K562 (cell line): ENCODE measurements around the gene CDR2L. TPM values are rescaled to one million over a fixed set of nuclear protein-coding genes. Genes with fewer than 3 reads are reported as not detected.

ENCODE experiments used
- ATF7 ChIP-seq: fragments of 450-650 bp; IDR thresholded peaks from 2 replicates; pipeline ENCODE4 v1.7.1; 2014; ENCODE audit warnings: mild to moderate bottlenecking, moderate library complexity
- BHLHE40 ChIP-seq: IDR thresholded peaks from 2 replicates; pipeline ENCODE4 v1.6.1; 2011; ENCODE audit warnings: low read length, improper control_type of control experiment
- CREBBP ChIP-seq: IDR thresholded peaks from one replicate; pipeline ENCODE4 v1.6.1; 2012; ENCODE audit warnings: low read depth, mild to moderate bottlenecking, control low read depth, inconsistent platforms, low read length
- CTCF ChIP-seq, 3 experiments: IDR thresholded peaks in 2 of 3; conservative IDR thresholded peaks in 1 of 3; 2 replicates each; pipeline ENCODE4 v1.5.1; 2011 to 2012; ENCODE audit warnings: low read length in 3 of 3, mild to moderate bottlenecking in 3 of 3, control low read depth in 2 of 3, improper control_type of control experiment in 1 of 3, inconsistent platforms in 1 of 3, low read depth in 1 of 3, mixed read lengths in 1 of 3, moderate library complexity in 1 of 3; ENCODE audit not compliant: insufficient read depth in 2 of 3
- FOXJ2 ChIP-seq: fragments of 200-800 bp; sonication (Bioruptor generic); IDR thresholded peaks from 2 replicates; pipeline ENCODE4 v1.6.1; 2016; ENCODE audit warnings: missing genetic modification characterization, missing compliant biosample characterization
- JUN ChIP-seq, 2 experiments: sonication (generic) in 1 of 2; formaldehyde crosslinking in 1 of 2; IDR thresholded peaks; 2 replicates each; pipeline versions ENCODE4 v1.6.1 to v1.8.0; 2012 to 2022; ENCODE audit warnings: borderline replicate concordance in 2 of 2, mild to moderate bottlenecking in 2 of 2, improper control_type of control experiment in 1 of 2, low read depth in 1 of 2, low read length in 1 of 2, missing genetic modification reagents in 1 of 2
- KAT8 ChIP-seq: fragments of 450-650 bp; IDR thresholded peaks from 2 replicates; pipeline ENCODE4 v1.6.1; 2016; ENCODE audit warnings: low read depth, mild to moderate bottlenecking
- NFXL1 ChIP-seq: fragments of 450-650 bp; formaldehyde crosslinking; IDR thresholded peaks from 2 replicates; pipeline ENCODE4 v1.4.0; 2021; ENCODE audit warnings: mild to moderate bottlenecking
- NR2C2 ChIP-seq, 2 experiments: fragments of 200-800 bp in 1 of 2; sonication (Bioruptor generic) in 1 of 2; sonication (generic) in 1 of 2; formaldehyde crosslinking in 1 of 2; IDR thresholded peaks; 2 replicates each; pipeline versions ENCODE4 v1.6.1 to v1.8.0; 2016 to 2022; ENCODE audit warnings: mild to moderate bottlenecking in 1 of 2, missing compliant biosample characterization in 1 of 2, missing genetic modification characterization in 1 of 2, missing genetic modification reagents in 1 of 2
- PKNOX1 ChIP-seq: fragments of 450-650 bp; IDR thresholded peaks from 2 replicates; pipeline ENCODE4 v1.6.1; 2016
- POLR2AphosphoS2 ChIP-seq: IDR thresholded peaks from 2 replicates; pipeline ENCODE4 v1.6.1; 2012; ENCODE audit warnings: low read length, improper control_type of control experiment
- RBBP5 ChIP-seq: fragments of 200-600 bp; sonication (generic); IDR thresholded peaks from 2 replicates; pipeline ENCODE4 v1.6.1; 2012; ENCODE audit warnings: borderline replicate concordance, mild to moderate bottlenecking, low read length, control low read depth, inconsistent platforms; ENCODE audit not compliant: insufficient read depth, poor library complexity, severe bottlenecking
- RFX1 ChIP-seq: fragments of 450-650 bp; IDR thresholded peaks from 2 replicates; pipeline ENCODE4 v1.6.1; 2016; ENCODE audit warnings: mild to moderate bottlenecking, moderate library complexity
- TEAD1 ChIP-seq, 2 experiments: fragments of 450-650 bp in 1 of 2; sonication (generic) in 1 of 2; formaldehyde crosslinking; IDR thresholded peaks; 2 replicates each; pipeline versions ENCODE4 v1.4.0 to v1.8.0; 2020 to 2022; ENCODE audit warnings: mild to moderate bottlenecking in 2 of 2, missing genetic modification reagents in 1 of 2
- ZBTB8A ChIP-seq: fragments of 450-650 bp; IDR thresholded peaks from 2 replicates; pipeline ENCODE4 v1.6.1; 2018; ENCODE audit warnings: mild to moderate bottlenecking, moderate library complexity; ENCODE audit not compliant: partially characterized antibody
- polyA plus RNA-seq, 8 experiments: library from polyadenylated mRNA; depleted of rRNA in 4 of 8; stranded (reverse) in 5 of 8; unstranded in 3 of 8; fragments of >200 nt; fragmentation: Nextera tagmentation in 2 of 8; fragmentation: Illumina TruSeq in 1 of 8; extraction: Ambion mirVana in 2 of 8; extraction: Trizol in 1 of 8; gene quantifications; 2 replicates each; pipeline versions ENCODE4 v1.2.1 to v1.2.3, GENCODE V29; 2011 to 2014; ENCODE audit warnings: inconsistent platforms in 1 of 8, missing spikeins in 1 of 8
- total RNA-seq, 7 experiments: library from RNA; depleted of rRNA in 6 of 7; stranded (reverse); fragments of >200 nt in 6 of 7; fragmentation: Illumina TruSeq in 2 of 7; extraction: Trizol in 2 of 7; gene quantifications; 2 replicates each; pipeline versions ENCODE4 v1.2.1 to v1.2.3, GENCODE V29; 2011 to 2021; ENCODE audit warnings: low replicate concordance in 1 of 7

Gene CDR2L
- total and polyA plus RNA-seq, 9 of the 15 experiments (the other 6 are each of a cell fraction or from before 2014, with no cell fraction given), result 2.7 to 16.0 (median 7.3) TPM

GRCh38 chr17:75010683-75011400 lies 23.4 kb downstream of the CDR2L start (continued):
- TF ChIP-seq PKNOX1 (no peak), JUN (IDR thresholded peaks at IDR 0.05; ENCODE audit: borderline replicate concordance, low read depth, low read length) (peak; percentile 51; the same call in 1 of the 2 replicates), JUN (CRISPR knock-in tag; IDR thresholded peaks at IDR 0.05; ENCODE audit: borderline replicate concordance) (no peak), BHLHE40 (peak; percentile 48; the same call in 1 of the 2 replicates), CTCF (IDR thresholded peaks at IDR 0.05 in 2 of 3, conservative IDR thresholded peaks at IDR 0.05 in 1 of 3; ENCODE audit: insufficient read depth in 2 of 3, low read depth in 1 of 3, low read length in 3 of 3) (peak in 1 of 3 experiments; percentile 36; a peak in 2 of 6 replicates), RFX1 (peak; percentile 67), POLR2AphosphoS2 (no peak), FOXJ2 (tag) (peak; percentile 95), CREBBP (no peak), NR2C2 (CRISPR knock-in tag; IDR thresholded peaks at IDR 0.05) (no peak), NR2C2 (tag; IDR thresholded peaks at IDR 0.05) (no peak), NFXL1 (no peak), ATF7 (peak; percentile 85), KAT8 (no peak), ZBTB8A (no peak), TEAD1 (CRISPR knock-in tag; IDR thresholded peaks at IDR 0.05) (no peak), RBBP5 (no peak)
- TF ChIP-seq, all 486 proteins: peak for 11
